HEK293 (cell line): ENCODE results near the gene CLNK.

Experiments used
- CTCF ChIA-PET: fragments of 350-600 bp; formaldehyde crosslinking; extraction: SDS; loops from one replicate; lab custom pipeline; 2021; ENCODE audit warnings: antibody characterized with exemption; lab: Yijun Ruan, JAX
- POLR2A ChIA-PET: fragments of 300-600 bp; formaldehyde crosslinking; extraction: SDS; loops from one replicate; lab custom pipeline; 2020; ENCODE audit warnings: antibody characterized with exemption, inconsistent platforms; lab: Yijun Ruan, JAX
- H3K27ac ChIP-seq: fragments of 200-500 bp; sonication (Bioruptor generic); 2 replicates; pipeline ENCODE4 v1.5.1; 2014; ENCODE audit warnings: low read depth, low read length, control low read depth, inconsistent platforms; ENCODE audit errors: extremely low read depth
- H3K36me3 ChIP-seq, 2 experiments: fragments of 200-500 bp in 1 of 2; sonication (Bioruptor generic) in 1 of 2; 1 replicate in 1 of 2; 2 replicates in 1 of 2; pipeline ENCODE4 v1.5.1; 2014 to 2017; ENCODE audit warnings: inconsistent platforms in 2 of 2, low read length in 2 of 2; ENCODE audit not compliant: control insufficient read depth in 2 of 2, insufficient read depth in 1 of 2
- H3K4me1 ChIP-seq: fragments of 200-500 bp; sonication (Bioruptor generic); 2 replicates; pipeline ENCODE4 v1.5.1; 2014; ENCODE audit warnings: mild to moderate bottlenecking, low read length, inconsistent platforms; ENCODE audit not compliant: control insufficient read depth, insufficient read depth
- H3K4me3 ChIP-seq: 2 replicates; pipeline ENCODE4 v1.5.1; 2011; ENCODE audit warnings: low read depth, mild to moderate bottlenecking, control low read depth, low read length, moderate library complexity
- H3K9me3 ChIP-seq: fragments of 200-500 bp; sonication (Bioruptor generic); 2 replicates; pipeline ENCODE4 v1.5.1; 2014; ENCODE audit warnings: low read depth, low read length, inconsistent platforms; ENCODE audit not compliant: control insufficient read depth, insufficient read depth
- FEZF1 ChIP-seq: fragments of 450-650 bp; formaldehyde crosslinking; IDR thresholded peaks from 2 replicates; pipeline ENCODE4 v1.5.1; 2016; ENCODE audit warnings: missing biosample characterization, missing genetic modification characterization
- GLI4 ChIP-seq: fragments of 450-650 bp; formaldehyde crosslinking; IDR thresholded peaks from 2 replicates; pipeline ENCODE4 v1.5.1; 2016; ENCODE audit warnings: missing biosample characterization, missing genetic modification characterization
- IKZF3 ChIP-seq: fragments of 450-650 bp; IDR thresholded peaks from 2 replicates; pipeline ENCODE4 v1.5.0; 2018; ENCODE audit warnings: missing biosample characterization, mild to moderate bottlenecking, missing genetic modification characterization, moderate library complexity
- KLF8 ChIP-seq: fragments of 450-650 bp; formaldehyde crosslinking; IDR thresholded peaks from 2 replicates; pipeline ENCODE4 v1.5.1; 2016; ENCODE audit warnings: missing biosample characterization, missing genetic modification characterization
- OSR2 ChIP-seq: fragments of 450-650 bp; formaldehyde crosslinking; IDR thresholded peaks from 2 replicates; pipeline ENCODE4 v1.5.1; 2016; ENCODE audit warnings: missing biosample characterization, missing genetic modification characterization
- PRDM2 ChIP-seq: fragments of 450-650 bp; formaldehyde crosslinking; IDR thresholded peaks from 2 replicates; pipeline ENCODE4 v1.5.1; 2016; ENCODE audit warnings: missing biosample characterization, missing genetic modification characterization, borderline replicate concordance
- REST ChIP-seq: fragments of 450-650 bp; formaldehyde crosslinking; IDR thresholded peaks from 2 replicates; pipeline ENCODE4 v1.5.1; 2016; ENCODE audit warnings: missing biosample characterization, missing genetic modification characterization
- SP3 ChIP-seq: fragments of 450-650 bp; formaldehyde crosslinking; IDR thresholded peaks from 2 replicates; pipeline ENCODE4 v1.5.1; 2016; ENCODE audit warnings: missing biosample characterization, missing genetic modification characterization
- ZFP41 ChIP-seq: fragments of 450-650 bp; formaldehyde crosslinking; IDR thresholded peaks from 2 replicates; pipeline ENCODE4 v1.5.1; 2016; ENCODE audit warnings: missing biosample characterization, missing genetic modification characterization, borderline replicate concordance
- ZNF335 ChIP-seq: fragments of 450-650 bp; formaldehyde crosslinking; conservative IDR thresholded peaks from 2 replicates; pipeline ENCODE4 v1.5.1; 2016; ENCODE audit warnings: missing biosample characterization, missing genetic modification characterization
- ZNF366 ChIP-seq: fragments of 450-650 bp; formaldehyde crosslinking; conservative IDR thresholded peaks from 2 replicates; pipeline ENCODE4 v1.5.1; 2016; ENCODE audit warnings: missing biosample characterization, missing genetic modification characterization
- ZNF561 ChIP-seq: fragments of 450-650 bp; IDR thresholded peaks from 2 replicates; pipeline ENCODE4 v1.5.1; 2018; ENCODE audit warnings: missing biosample characterization, missing genetic modification characterization, borderline replicate concordance
- ZNF664 ChIP-seq: fragments of 450-650 bp; formaldehyde crosslinking; IDR thresholded peaks from 2 replicates; pipeline ENCODE4 v1.5.1; 2016; ENCODE audit warnings: missing biosample characterization, missing genetic modification characterization
- ZNF707 ChIP-seq: fragments of 450-650 bp; formaldehyde crosslinking; IDR thresholded peaks from 2 replicates; pipeline ENCODE4 v1.5.1; 2016; ENCODE audit warnings: missing biosample characterization, missing genetic modification characterization
- ZNF776 ChIP-seq: fragments of 450-650 bp; formaldehyde crosslinking; IDR thresholded peaks from 2 replicates; pipeline ENCODE4 v1.5.0; 2017; ENCODE audit warnings: missing biosample characterization, missing genetic modification characterization, borderline replicate concordance
- ZXDB ChIP-seq: fragments of 450-650 bp; formaldehyde crosslinking; IDR thresholded peaks from 2 replicates; pipeline ENCODE4 v1.5.1; 2016; ENCODE audit warnings: missing biosample characterization, missing genetic modification characterization
- TF ChIP-seq, protein P1 (sequence below): fragments of 450-650 bp; formaldehyde crosslinking; IDR thresholded peaks from 2 replicates; pipeline ENCODE4 v1.5.1; 2016; ENCODE audit warnings: missing biosample characterization, missing genetic modification characterization
- TF ChIP-seq, protein P2 (sequence below): fragments of 450-650 bp; formaldehyde crosslinking; IDR thresholded peaks from 2 replicates; pipeline ENCODE4 v1.5.1; 2017; ENCODE audit warnings: missing biosample characterization, missing genetic modification characterization
- TF ChIP-seq, protein P3 (sequence below): fragments of 450-650 bp; formaldehyde crosslinking; IDR thresholded peaks from 2 replicates; pipeline ENCODE4 v1.5.1; 2017; ENCODE audit warnings: missing biosample characterization, missing genetic modification characterization

Gene CLNK

GRCh38 chr4:10532155-10532554 lies 152.4 kb downstream of the CLNK start (continued):
- TF ChIP-seq FEZF1 (tag by site-specific recombination): peak; percentile 64
- no peak for TF ChIP-seq PRDM2 (tag by site-specific recombination)

DNA sequence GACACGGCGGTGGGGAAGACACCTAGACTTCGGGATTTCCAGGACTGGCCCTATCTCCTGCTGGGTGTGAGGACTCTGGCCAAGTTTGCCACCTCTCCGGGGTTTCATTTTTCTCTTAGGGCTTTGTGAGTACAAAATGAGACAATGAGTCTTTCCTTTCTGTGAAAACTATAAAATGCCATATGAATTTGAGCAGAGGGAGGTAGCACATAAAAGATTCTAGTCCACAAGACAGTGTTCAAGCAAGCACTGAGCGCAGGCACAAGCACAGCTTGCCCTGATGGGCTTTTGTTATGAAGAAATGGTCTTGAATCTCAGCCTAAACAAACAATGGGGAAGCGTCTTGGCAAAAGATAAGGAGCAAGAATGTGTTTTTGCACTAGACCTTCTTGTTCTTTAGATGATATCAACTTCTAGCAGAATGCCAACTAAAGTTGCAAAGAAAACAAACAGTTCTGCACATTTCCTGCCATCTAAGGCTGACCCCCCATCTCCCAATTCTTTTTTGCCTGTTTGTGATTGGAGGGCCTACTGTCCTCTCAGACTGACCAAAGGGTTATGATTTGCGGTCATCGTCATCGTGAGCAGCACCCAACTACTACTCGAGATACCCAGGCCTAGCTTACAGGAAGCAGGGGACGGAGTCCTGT lies 154.3 kb downstream of the CLNK start:
- H3K27ac ChIP-seq: no peak overlapping the region; the same call in 1 of the 2 replicates
- no peak overlapping the region for H3K4me3 ChIP-seq
- CTCF ChIA-PET: interaction anchor here (0.5 kb wide), 1 partner anchor 69 kb away, joined by 3 read pairs; no protein-coding TSS in a partner anchor
- no peaks in the 10 kb centered on the region for H3K36me3 ChIP-seq
- POLR2A ChIA-PET: interaction anchor here (0.6 to 1.0 kb wide), 2 partner anchors 69 to 126 kb away, joined by 3 to 4 read pairs; no protein-coding TSS in a partner anchor
- H3K4me1 ChIP-seq: peaks cover 7% of the 10 kb centered on the region
- no peaks in the 10 kb centered on the region for H3K9me3 ChIP-seq
- TF ChIP-seq ZXDB (tag by site-specific recombination): peak; percentile 39; the same call in 1 of the 2 replicates
- no peak for TF ChIP-seq GLI4 (tag by site-specific recombination)
- peak; percentile 46; the same call in 1 of the 2 replicates for TF ChIP-seq OSR2
- TF ChIP-seq, protein P1, sequence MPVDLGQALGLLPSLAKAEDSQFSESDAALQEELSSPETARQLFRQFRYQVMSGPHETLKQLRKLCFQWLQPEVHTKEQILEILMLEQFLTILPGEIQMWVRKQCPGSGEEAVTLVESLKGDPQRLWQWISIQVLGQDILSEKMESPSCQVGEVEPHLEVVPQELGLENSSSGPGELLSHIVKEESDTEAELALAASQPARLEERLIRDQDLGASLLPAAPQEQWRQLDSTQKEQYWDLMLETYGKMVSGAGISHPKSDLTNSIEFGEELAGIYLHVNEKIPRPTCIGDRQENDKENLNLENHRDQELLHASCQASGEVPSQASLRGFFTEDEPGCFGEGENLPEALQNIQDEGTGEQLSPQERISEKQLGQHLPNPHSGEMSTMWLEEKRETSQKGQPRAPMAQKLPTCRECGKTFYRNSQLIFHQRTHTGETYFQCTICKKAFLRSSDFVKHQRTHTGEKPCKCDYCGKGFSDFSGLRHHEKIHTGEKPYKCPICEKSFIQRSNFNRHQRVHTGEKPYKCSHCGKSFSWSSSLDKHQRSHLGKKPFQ (tag by site-specific recombination): no peak
- TF ChIP-seq FEZF1 (tag by site-specific recombination): peak; percentile 89
- peak; percentile 54; the same call in 1 of the 2 replicates for TF ChIP-seq IKZF3 (tag by site-specific recombination)
- TF ChIP-seq, protein P2, sequence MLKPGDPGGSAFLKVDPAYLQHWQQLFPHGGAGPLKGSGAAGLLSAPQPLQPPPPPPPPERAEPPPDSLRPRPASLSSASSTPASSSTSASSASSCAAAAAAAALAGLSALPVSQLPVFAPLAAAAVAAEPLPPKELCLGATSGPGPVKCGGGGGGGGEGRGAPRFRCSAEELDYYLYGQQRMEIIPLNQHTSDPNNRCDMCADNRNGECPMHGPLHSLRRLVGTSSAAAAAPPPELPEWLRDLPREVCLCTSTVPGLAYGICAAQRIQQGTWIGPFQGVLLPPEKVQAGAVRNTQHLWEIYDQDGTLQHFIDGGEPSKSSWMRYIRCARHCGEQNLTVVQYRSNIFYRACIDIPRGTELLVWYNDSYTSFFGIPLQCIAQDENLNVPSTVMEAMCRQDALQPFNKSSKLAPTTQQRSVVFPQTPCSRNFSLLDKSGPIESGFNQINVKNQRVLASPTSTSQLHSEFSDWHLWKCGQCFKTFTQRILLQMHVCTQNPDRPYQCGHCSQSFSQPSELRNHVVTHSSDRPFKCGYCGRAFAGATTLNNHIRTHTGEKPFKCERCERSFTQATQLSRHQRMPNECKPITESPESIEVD (tag by site-specific recombination): peak; percentile 62
- TF ChIP-seq ZNF707: no peak
- no peak; the same call in 1 of the 2 replicates for TF ChIP-seq ZNF664
- TF ChIP-seq KLF8 (tag by site-specific recombination): 0 out of 2 replicates have a peak, but pooled peaks have one; percentile 28
- TF ChIP-seq REST (tag by site-specific recombination): no peak
- TF ChIP-seq ZNF335 (tag by site-specific recombination): peak; percentile 92
- TF ChIP-seq ZFP41: no peak
- no peak for TF ChIP-seq ZNF776 (tag by site-specific recombination)
- TF ChIP-seq ZNF366 (tag by site-specific recombination): no peak; the same call in 1 of the 2 replicates
- 0 out of 2 replicates have a peak, but pooled peaks have one; percentile 56 for TF ChIP-seq ZNF561 (tag by site-specific recombination)
- TF ChIP-seq SP3 (tag by site-specific recombination): no peak
- TF ChIP-seq, protein P3, sequence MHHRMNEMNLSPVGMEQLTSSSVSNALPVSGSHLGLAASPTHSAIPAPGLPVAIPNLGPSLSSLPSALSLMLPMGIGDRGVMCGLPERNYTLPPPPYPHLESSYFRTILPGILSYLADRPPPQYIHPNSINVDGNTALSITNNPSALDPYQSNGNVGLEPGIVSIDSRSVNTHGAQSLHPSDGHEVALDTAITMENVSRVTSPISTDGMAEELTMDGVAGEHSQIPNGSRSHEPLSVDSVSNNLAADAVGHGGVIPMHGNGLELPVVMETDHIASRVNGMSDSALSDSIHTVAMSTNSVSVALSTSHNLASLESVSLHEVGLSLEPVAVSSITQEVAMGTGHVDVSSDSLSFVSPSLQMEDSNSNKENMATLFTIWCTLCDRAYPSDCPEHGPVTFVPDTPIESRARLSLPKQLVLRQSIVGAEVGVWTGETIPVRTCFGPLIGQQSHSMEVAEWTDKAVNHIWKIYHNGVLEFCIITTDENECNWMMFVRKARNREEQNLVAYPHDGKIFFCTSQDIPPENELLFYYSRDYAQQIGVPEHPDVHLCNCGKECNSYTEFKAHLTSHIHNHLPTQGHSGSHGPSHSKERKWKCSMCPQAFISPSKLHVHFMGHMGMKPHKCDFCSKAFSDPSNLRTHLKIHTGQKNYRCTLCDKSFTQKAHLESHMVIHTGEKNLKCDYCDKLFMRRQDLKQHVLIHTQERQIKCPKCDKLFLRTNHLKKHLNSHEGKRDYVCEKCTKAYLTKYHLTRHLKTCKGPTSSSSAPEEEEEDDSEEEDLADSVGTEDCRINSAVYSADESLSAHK: peak; percentile 15; the same call in 1 of the 2 replicates
